ENCODE results near the gene TEX14. TPM values are rescaled to one million over a fixed set of nuclear protein-coding genes. Genes with fewer than 3 reads are reported as not detected.

Gene TEX14
- total and polyA plus RNA-seq, 7 donors = 0.05 to 3.5 (median 0.11) TPM; not detected in 1

DNA sequence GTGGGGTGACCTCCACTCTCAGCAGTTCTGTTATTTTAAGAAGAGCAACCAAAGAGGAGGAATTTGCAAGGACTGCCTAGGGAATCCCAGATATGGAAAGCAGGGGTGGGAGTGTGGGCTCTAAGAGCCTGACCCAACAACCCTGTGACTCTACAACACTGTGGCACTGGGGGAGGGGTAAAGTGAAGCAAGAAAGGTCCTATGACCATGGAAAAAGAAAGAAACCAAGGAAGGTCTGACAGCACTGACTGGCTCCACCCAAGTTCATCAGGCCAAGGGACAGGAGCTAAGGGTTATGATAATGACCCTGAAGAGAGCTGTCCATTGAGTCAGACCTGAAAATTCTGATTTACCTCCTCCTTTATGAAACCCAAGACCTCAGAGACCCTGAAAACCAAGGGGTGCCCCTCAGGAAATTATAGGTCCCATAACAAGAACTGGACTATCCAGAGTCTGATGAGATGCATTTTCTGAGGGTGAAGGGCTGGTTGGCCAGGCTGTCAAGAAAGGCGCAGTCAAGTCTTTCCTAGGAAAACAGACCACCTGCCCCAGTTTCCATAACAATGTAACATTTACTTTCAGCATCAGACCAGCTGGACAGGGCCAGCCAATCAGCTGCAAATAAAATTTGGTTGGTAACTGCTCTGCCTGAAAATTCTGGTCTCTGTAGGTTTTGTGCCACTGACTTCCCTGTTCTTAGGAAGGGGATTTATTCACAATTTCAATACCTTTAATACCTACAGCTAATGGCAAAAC, 123.6 kb downstream of the TEX14 start:
- 82 to 100% (median 83%) methylated on average over 1 of the region's 1 CpG for WGBS, 3 donors
- intact Hi-C loops (cut with DNase I) = no loop called here
- no peak for ATAC-seq
- Histone ChIP-seq H3K27ac (no peak overlapping the region), H3K4me3 (no peak overlapping the region), H3K4me1 (no peaks in the 10 kb centered on the region), H3K9me3 (no peaks in the 10 kb centered on the region), H3K36me3 (ENCODE audit: insufficient read depth in 1 of 2, low read depth in 1 of 2) (no peaks in the 10 kb centered on the region), H3K27me3 (ENCODE audit: insufficient read depth in 3 of 3, low read length in 2 of 3) (peaks cover 0 to 4% (median 0%) of the 10 kb centered on the region in 3 donors)
- DNase-seq = no peak
- TF ChIP-seq, protein P1, sequence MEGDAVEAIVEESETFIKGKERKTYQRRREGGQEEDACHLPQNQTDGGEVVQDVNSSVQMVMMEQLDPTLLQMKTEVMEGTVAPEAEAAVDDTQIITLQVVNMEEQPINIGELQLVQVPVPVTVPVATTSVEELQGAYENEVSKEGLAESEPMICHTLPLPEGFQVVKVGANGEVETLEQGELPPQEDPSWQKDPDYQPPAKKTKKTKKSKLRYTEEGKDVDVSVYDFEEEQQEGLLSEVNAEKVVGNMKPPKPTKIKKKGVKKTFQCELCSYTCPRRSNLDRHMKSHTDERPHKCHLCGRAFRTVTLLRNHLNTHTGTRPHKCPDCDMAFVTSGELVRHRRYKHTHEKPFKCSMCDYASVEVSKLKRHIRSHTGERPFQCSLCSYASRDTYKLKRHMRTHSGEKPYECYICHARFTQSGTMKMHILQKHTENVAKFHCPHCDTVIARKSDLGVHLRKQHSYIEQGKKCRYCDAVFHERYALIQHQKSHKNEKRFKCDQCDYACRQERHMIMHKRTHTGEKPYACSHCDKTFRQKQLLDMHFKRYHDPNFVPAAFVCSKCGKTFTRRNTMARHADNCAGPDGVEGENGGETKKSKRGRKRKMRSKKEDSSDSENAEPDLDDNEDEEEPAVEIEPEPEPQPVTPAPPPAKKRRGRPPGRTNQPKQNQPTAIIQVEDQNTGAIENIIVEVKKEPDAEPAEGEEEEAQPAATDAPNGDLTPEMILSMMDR (IDR thresholded peaks at IDR 0.05) = no peak

DNA sequence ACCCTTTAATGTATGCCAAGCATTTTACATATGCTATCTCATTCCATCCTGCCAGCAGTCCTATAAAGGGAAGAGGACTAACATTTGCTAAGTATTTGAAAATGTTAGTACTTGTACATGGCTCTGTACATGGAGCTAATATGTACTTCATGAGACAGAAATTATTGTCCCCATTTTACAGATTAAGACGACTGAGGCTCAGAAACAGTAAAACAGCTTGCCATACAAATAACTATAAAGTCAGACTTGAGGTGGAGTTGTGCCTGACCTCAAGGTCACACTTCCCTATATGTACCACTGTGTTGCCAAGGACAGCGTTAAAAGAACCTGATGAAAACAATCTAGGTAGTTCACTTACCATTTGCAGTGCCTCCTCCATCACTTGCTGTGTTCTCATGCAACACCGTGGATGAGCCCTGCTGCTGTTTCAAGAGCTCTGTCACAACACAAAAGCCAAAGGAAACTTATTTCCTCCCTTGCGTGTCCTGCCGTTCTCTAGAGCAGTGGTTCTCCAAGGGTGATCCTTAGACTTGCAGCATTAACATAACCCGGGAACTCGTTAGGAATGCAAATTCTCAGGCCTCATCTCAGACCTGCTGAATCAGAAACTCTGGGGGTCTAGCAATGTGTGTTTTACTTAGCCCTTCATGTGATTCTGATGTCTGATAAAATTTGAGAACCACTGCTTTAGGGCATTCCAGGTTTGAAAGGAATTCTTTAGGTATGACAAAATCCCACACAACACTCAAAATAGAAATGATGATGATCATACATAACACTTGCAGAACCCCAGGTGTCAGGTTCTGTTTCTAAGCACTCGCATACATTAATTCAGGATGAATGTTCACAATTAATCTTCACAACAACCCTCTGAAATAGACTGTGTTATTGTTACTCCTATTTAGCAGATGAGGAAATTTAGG, 126.2 kb downstream of the TEX14 start:
- Histone ChIP-seq H3K4me3 (no peak overlapping the region), H3K4me1 (no peaks in the 10 kb centered on the region), H3K27me3 (ENCODE audit: insufficient read depth in 3 of 3, low read length in 2 of 3) (peaks cover 0 to 4% (median 0%) of the 10 kb centered on the region in 3 donors), H3K27ac (no peak overlapping the region), H3K9me3 (no peaks in the 10 kb centered on the region), H3K36me3 (ENCODE audit: insufficient read depth in 1 of 2, low read depth in 1 of 2) (no peaks in the 10 kb centered on the region)
- DNase-seq = no peak
- TF ChIP-seq, protein P1 (IDR thresholded peaks at IDR 0.05) = no peak
- no peak for ATAC-seq
- 59 to 63% (median 61%) methylated on average over 8 of the region's 8 CpGs for WGBS, 3 donors
- intact Hi-C loops (cut with DNase I) = no loop called here

DNA sequence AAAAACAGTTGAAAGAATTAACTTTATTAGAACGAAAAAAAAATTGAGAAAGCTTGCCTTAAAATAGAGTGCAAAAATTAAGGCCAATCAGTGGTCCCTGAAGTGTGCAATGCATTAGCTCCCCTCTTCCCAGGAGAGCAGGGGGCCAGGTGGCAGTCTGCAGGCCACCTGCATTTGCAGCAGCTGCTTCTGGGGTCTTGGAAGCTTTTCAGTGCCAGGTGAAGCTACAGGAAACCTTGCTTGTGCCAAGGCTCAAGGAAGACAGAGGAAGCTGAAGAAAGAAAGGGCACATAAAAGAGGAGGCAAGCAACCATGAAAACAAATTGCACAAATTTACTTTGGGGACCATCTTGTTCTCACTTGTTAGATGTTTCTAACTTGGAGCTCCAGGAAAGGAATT, 126.9 kb downstream of the TEX14 start:
- Histone ChIP-seq H3K36me3 (ENCODE audit: insufficient read depth in 1 of 2, low read depth in 1 of 2) (no peaks in the 10 kb centered on the region), H3K27ac (no peak overlapping the region), H3K4me3 (no peak overlapping the region), H3K27me3 (ENCODE audit: insufficient read depth in 3 of 3, low read length in 2 of 3) (peaks cover 0 to 4% (median 0%) of the 10 kb centered on the region in 3 donors), H3K9me3 (no peaks in the 10 kb centered on the region), H3K4me1 (no peaks in the 10 kb centered on the region)
- intact Hi-C loops (cut with DNase I) = no loop called here
- ATAC-seq = no peak
- 69 to 86% (median 70%) methylated on average over 1 of the region's 1 CpG for whole genome bisulfite sequencing, 3 donors
- TF ChIP-seq, protein P1 (IDR thresholded peaks at IDR 0.05) = no peak
- no peak for DNase-seq

DNA sequence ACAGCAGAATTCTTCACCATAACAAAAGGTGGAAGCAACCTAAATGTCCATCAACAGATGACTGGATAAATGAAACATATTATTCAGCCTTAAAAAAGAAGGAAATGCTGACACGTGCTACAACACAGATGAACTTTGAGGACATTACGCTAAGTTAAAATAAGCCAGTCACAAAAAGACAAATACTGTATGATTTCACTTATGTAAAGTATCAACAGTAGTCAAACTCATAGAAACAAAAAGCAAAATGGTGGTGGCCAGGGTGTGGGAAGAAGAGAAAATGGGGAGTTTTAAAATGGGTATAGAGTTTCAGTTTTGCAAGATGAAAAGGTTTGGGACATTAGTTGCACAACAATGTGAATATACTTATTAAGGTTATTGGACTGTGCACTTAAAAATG, 127.6 kb downstream of the TEX14 start:
- no peak overlapping the region for H3K27ac ChIP-seq

More for the DNA sequence above, 127.6 kb downstream of the TEX14 start:
- ATAC-seq (no peak), DNase-seq (no peak)
- Histone ChIP-seq H3K36me3 (ENCODE audit: insufficient read depth in 1 of 2, low read depth in 1 of 2) (no peaks in the 10 kb centered on the region), H3K9me3 (no peaks in the 10 kb centered on the region), H3K27me3 (ENCODE audit: insufficient read depth in 3 of 3, low read length in 2 of 3) (peaks cover 0 to 4% (median 0%) of the 10 kb centered on the region in 3 donors), H3K4me1 (no peaks in the 10 kb centered on the region), H3K4me3 (no peak overlapping the region)
- TF ChIP-seq, protein P1 (IDR thresholded peaks at IDR 0.05) = no peak
- 76 to 85% (median 80%) methylated on average over 2 of the region's 2 CpGs for WGBS, 3 donors
- intact Hi-C loops (cut with DNase I) = no loop called here
